Loucy (cell line): ENCODE results near the gene TPD52L1.

Experiments used
- CTCF ChIP-seq: fragments of 200-600 bp; sonication (generic); conservative IDR thresholded peaks from 2 replicates; pipeline ENCODE4 v1.5.1; 2014; ENCODE audit warnings: mild to moderate bottlenecking, antibody characterized with exemption, low read length
- EZH2phosphoT487 ChIP-seq: fragments of 200-600 bp; IDR thresholded peaks from 2 replicates; pipeline ENCODE4 v1.6.1; 2018; ENCODE audit warnings: antibody characterized with exemption, mild to moderate bottlenecking, moderate library complexity, borderline replicate concordance

DNA sequence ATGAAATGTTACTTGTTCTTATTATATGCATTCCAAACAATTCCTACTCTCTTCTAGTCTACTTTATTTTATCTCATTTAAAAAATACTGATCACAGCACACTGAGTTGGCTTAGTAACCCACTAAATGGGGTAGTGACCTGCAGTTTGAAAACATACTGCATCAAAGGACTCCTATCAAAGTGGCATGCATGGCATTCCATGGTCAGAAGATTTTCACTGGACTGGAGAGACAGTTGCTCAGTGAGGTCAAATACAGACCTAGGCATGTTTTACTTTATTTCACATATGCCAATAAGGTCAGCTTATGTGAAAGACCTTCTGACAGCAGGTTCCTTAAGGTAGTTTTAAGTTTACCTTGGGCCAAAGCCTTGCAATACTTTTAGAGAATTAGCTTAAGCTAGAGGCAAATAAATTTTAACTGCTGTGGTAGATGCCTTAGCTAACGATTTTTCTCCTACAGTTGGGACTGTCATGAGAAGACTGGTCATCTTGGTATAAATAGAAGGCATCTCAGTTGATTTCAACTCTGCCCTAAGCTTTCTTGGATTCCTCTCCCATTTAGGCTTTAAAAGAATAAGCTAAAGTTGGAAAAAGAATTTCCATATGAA lies 35.1 kb downstream of the TPD52L1 start:
- TF ChIP-seq CTCF (no peak), EZH2phosphoT487 (no peak)
